B cell (primary cell): Measurements from ENCODE around the gene IGF1. TPM values are rescaled to one million over a fixed set of nuclear protein-coding genes. Genes with fewer than 3 reads are reported as not detected.

ENCODE experiments used
- ATAC-seq: fragments of 200-7000 bp; cut with Tn5 transposase; one replicate; pipeline ENCODE4 v1.10.0; 2021; ENCODE audit warnings: low read depth, mild to moderate bottlenecking, moderate number of reproducible peaks, moderate library complexity
- CTCF ChIA-PET: fragments of 350-600 bp; sonication (Branson Sonifier 250); formaldehyde crosslinking; loops from one replicate; lab custom pipeline; 2021; ENCODE audit warnings: antibody characterized with exemption, inconsistent platforms; lab: Charles Lee
- POLR2A ChIA-PET: fragments of 350-600 bp; sonication (Branson Sonifier 250); formaldehyde crosslinking; loops from one replicate; lab custom pipeline; 2021; ENCODE audit warnings: antibody characterized with exemption; lab: Charles Lee
- DNase-seq: peaks from one replicate; pipeline ENCODE4 v3.0.0; 2013
- H2AFZ ChIP-seq: 2 replicates; pipeline ENCODE4 v1.6.1; 2012; ENCODE audit warnings: mild to moderate bottlenecking, low read depth, low read length; ENCODE audit not compliant: insufficient read depth, poor library complexity, severe bottlenecking
- H3K27ac ChIP-seq, 2 donors: 1 replicate in 1 of 2; 2 replicates in 1 of 2; pipeline ENCODE4 v1.5.1; 2012 to 2013; ENCODE audit warnings: low read length in 2 of 2, mild to moderate bottlenecking in 2 of 2, moderate library complexity in 1 of 2
- H3K27me3 ChIP-seq, 4 experiments: fragments of 200-600 bp in 1 of 4; sonication (generic) in 1 of 4; replicated peaks in 1 of 4; 1 replicate in 2 of 4; 2 replicates in 2 of 4; pipeline versions ENCODE4 v1.6.1 to v1.7.0; 2013 to 2016; ENCODE audit warnings: low read length in 3 of 4, mild to moderate bottlenecking in 2 of 4, mixed read lengths in 1 of 4, moderate library complexity in 1 of 4; ENCODE audit not compliant: insufficient read depth in 4 of 4, control insufficient read depth in 3 of 4; ENCODE audit errors: control extremely low read depth in 1 of 4
- H3K36me3 ChIP-seq, 2 experiments: replicated peaks in 1 of 2; 1 replicate in 1 of 2; 2 replicates in 1 of 2; pipeline versions ENCODE4 v1.6.1 to v1.7.1; 2013; ENCODE audit warnings: low read length in 1 of 2; ENCODE audit not compliant: insufficient read depth in 2 of 2, control insufficient read depth in 1 of 2; ENCODE audit errors: control extremely low read depth in 1 of 2, extremely low read depth in 1 of 2
- H3K4me1 ChIP-seq, 2 donors: fragments of 200-600 bp in 1 of 2; sonication (generic) in 1 of 2; 1 replicate in 1 of 2; 2 replicates in 1 of 2; pipeline versions ENCODE4 v1.5.1 to v1.6.1; 2013 to 2017; ENCODE audit warnings: low read length in 2 of 2; ENCODE audit not compliant: control insufficient read depth in 2 of 2, insufficient read depth in 2 of 2
- H3K4me2 ChIP-seq: replicated peaks from 2 replicates; pipeline ENCODE3; 2012; ENCODE audit warnings: mild to moderate bottlenecking, low read depth, low read length; ENCODE audit not compliant: poor library complexity, severe bottlenecking
- H3K4me3 ChIP-seq, 5 experiments: fragments of 200-600 bp in 1 of 5; sonication (generic) in 1 of 5; 1 replicate in 3 of 5; 2 replicates in 2 of 5; pipeline versions ENCODE4 v1.5.1 to v1.7.0; 2011 to 2016; ENCODE audit warnings: low read length in 4 of 5, mild to moderate bottlenecking in 4 of 5, low read depth in 2 of 5, control low read depth in 1 of 5, moderate library complexity in 1 of 5; ENCODE audit not compliant: insufficient read depth in 1 of 5; ENCODE audit errors: control extremely low read depth in 1 of 5, extremely low read depth in 1 of 5
- H3K79me2 ChIP-seq: fragments of 200-600 bp; sonication (generic); one replicate; pipeline ENCODE4 v1.6.0; 2016; ENCODE audit warnings: low read length; ENCODE audit not compliant: control insufficient read depth, insufficient read depth
- H3K9ac ChIP-seq: fragments of 200-600 bp; sonication (generic); 2 replicates; pipeline ENCODE4 v1.6.1; 2017; ENCODE audit warnings: mild to moderate bottlenecking, low read length, moderate library complexity
- H3K9me3 ChIP-seq, 3 donors: one replicate each; pipeline versions ENCODE4 v1.6.1 to v1.7.1; 2013; ENCODE audit warnings: low read length in 2 of 3; ENCODE audit not compliant: control insufficient read depth in 2 of 3, insufficient read depth in 1 of 3; ENCODE audit errors: control extremely low read depth in 1 of 3
- H4K20me1 ChIP-seq: 2 replicates; pipeline ENCODE4 v1.6.0; 2012; ENCODE audit warnings: mild to moderate bottlenecking, low read length; ENCODE audit not compliant: insufficient read depth, control insufficient read depth, poor library complexity, severe bottlenecking
- H3K27ac Mint-ChIP-seq: one replicate; pipeline ENCODE4 v1.8.0; 2021; ENCODE audit warnings: mixed read lengths
- H3K27me3 Mint-ChIP-seq: one replicate; pipeline ENCODE4 v1.8.0; 2021; ENCODE audit warnings: mixed read lengths
- H3K4me1 Mint-ChIP-seq: one replicate; pipeline ENCODE4 v1.8.0; 2021; ENCODE audit warnings: mixed read lengths
- H3K4me3 Mint-ChIP-seq: one replicate; pipeline ENCODE4 v1.8.0; 2021; ENCODE audit warnings: mixed read lengths
- H3K9me3 Mint-ChIP-seq: one replicate; pipeline ENCODE4 v1.8.0; 2022; ENCODE audit warnings: mixed read lengths; ENCODE audit not compliant: insufficient read depth
- EZH2 ChIP-seq: IDR thresholded peaks from 2 replicates; pipeline ENCODE4 v1.6.1; 2012; ENCODE audit warnings: borderline replicate concordance, low read depth, mild to moderate bottlenecking, moderate library complexity, low read length; ENCODE audit not compliant: insufficient read depth, poor library complexity, severe bottlenecking
- WGBS: methylation state at CpG from one replicate; pipeline ENCODE4 v1.1.5; 2013; ENCODE audit warnings: missing lambda C conversion rate; ENCODE audit not compliant: insufficient coverage; 5-methylcytosine and 5-hydroxymethylcytosine counted together
- intact Hi-C: fragments of 100-400 bp; cut with micrococcal nuclease; formaldehyde crosslinking; loops from one replicate; pipeline ENCODE4 v1.10.0; 2022
- polyA plus RNA-seq: library from polyadenylated mRNA; depleted of rRNA; stranded (reverse); fragments of >200 nt; gene quantifications from 2 replicates; pipeline ENCODE4 v1.2.3, GENCODE V29; 2012
- total RNA-seq, 2 donors: library from RNA; stranded (reverse); fragments of 120-200 nt in 1 of 2; gene quantifications; 1 replicate in 1 of 2; 2 replicates in 1 of 2; pipeline versions ENCODE4 v1.2.3 to v1.2.4, GENCODE V29; 2013 to 2022
- TF ChIP-seq, protein P1 (sequence below): fragments of 200-600 bp; IDR thresholded peaks from one replicate; pipeline ENCODE4 v1.8.0; 2022; ENCODE audit warnings: antibody characterized with exemption, mild to moderate bottlenecking

Gene IGF1
- total and polyA plus RNA-seq, 2 donors (not counting 1 experiment from before 2014, with no cell fraction given) = 0.21 TPM; not detected in 1

GRCh38 chr12:102426599-102427542, 53.5 kb downstream of the IGF1 start:
- ChIA-PET POLR2A (no interaction called here), CTCF (no interaction called here)
- ATAC-seq (no peak), DNase-seq (no peak)
- H4K20me1 ChIP-seq = no peaks in the 10 kb centered on the region
- Mint-ChIP-seq H3K9me3 (no peaks in the 10 kb centered on the region), H3K4me3 (no peak overlapping the region), H3K4me1 (no peaks in the 10 kb centered on the region), H3K27me3 (peaks cover 10% of the 10 kb centered on the region), H3K27ac (no peak overlapping the region)
- no peak overlapping the region for H3K4me3 ChIP-seq
- no peak overlapping the region for H2AFZ ChIP-seq
- TF ChIP-seq EZH2 = no peak
- TF ChIP-seq, protein P1, sequence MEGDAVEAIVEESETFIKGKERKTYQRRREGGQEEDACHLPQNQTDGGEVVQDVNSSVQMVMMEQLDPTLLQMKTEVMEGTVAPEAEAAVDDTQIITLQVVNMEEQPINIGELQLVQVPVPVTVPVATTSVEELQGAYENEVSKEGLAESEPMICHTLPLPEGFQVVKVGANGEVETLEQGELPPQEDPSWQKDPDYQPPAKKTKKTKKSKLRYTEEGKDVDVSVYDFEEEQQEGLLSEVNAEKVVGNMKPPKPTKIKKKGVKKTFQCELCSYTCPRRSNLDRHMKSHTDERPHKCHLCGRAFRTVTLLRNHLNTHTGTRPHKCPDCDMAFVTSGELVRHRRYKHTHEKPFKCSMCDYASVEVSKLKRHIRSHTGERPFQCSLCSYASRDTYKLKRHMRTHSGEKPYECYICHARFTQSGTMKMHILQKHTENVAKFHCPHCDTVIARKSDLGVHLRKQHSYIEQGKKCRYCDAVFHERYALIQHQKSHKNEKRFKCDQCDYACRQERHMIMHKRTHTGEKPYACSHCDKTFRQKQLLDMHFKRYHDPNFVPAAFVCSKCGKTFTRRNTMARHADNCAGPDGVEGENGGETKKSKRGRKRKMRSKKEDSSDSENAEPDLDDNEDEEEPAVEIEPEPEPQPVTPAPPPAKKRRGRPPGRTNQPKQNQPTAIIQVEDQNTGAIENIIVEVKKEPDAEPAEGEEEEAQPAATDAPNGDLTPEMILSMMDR = no peak
- no peak overlapping the region for H3K27ac ChIP-seq
- intact Hi-C loops = no loop called here
- no peak overlapping the region for H3K9ac ChIP-seq
- no peaks in the 10 kb centered on the region for H3K27me3 ChIP-seq
- H3K4me2 ChIP-seq = no peak overlapping the region
- H3K79me2 ChIP-seq = no peaks in the 10 kb centered on the region
- 65% methylated on average over 3 of the region's 8 CpGs for WGBS
- H3K4me1 ChIP-seq = no peaks in the 10 kb centered on the region
- H3K36me3 ChIP-seq = no peaks in the 10 kb centered on the region
- peaks cover 0 to 1% (median 0%) of the 10 kb centered on the region in 3 donors for H3K9me3 ChIP-seq
